ENCODE measurements around the gene DNAJB12.

GRCh38 chr10:72389014-72389413 is 34.3 kb upstream of the DNAJB12 start:
- TF ChIP-seq SUZ12 (IDR thresholded peaks at IDR 0.05; ENCODE audit: extremely low read depth, insufficient read depth, insufficient read length) (no peak), ZNF274 (IDR thresholded peaks at IDR 0.05; ENCODE audit: low read depth, low read length) (no peak)
